Small intestine (tissue), 7 donors: ENCODE data around the gene MYH11. TPM values are rescaled to one million over a fixed set of nuclear protein-coding genes. Genes with fewer than 3 reads are reported as not detected.
"Not testable (repeated sequence)": the region's sequence is repeated elsewhere in the genome, so short reads cannot be mapped to it uniquely, and the experiment has no call there.

Experiments used
- DNase-seq, 2 donors: peaks; one replicate each; pipeline versions ENCODE4 v3.0.0 to v3.0.0-alpha.2; 2013
- FAIRE-seq: peaks from 2 replicates; lab custom pipeline; 2012; peaks lifted over from hg19 to GRCh38; lab: Jason Lieb, UNC
- H3K27ac ChIP-seq, 3 donors: one replicate each; pipeline ENCODE4 v1.5.1; 2013; ENCODE audit warnings: low read length in 2 of 3, mild to moderate bottlenecking in 2 of 3, control low read depth in 1 of 3, inconsistent platforms in 1 of 3, low read depth in 1 of 3, moderate library complexity in 1 of 3
- H3K27me3 ChIP-seq, 3 donors: one replicate each; pipeline ENCODE4 v1.6.1; 2013; ENCODE audit warnings: low read length in 3 of 3, inconsistent platforms in 1 of 3; ENCODE audit not compliant: control insufficient read depth in 3 of 3, insufficient read depth in 3 of 3
- H3K36me3 ChIP-seq, 3 donors: one replicate each; pipeline ENCODE4 v1.6.1; 2013; ENCODE audit warnings: low read length in 3 of 3, inconsistent platforms in 1 of 3, low read depth in 1 of 3, mild to moderate bottlenecking in 1 of 3, moderate library complexity in 1 of 3; ENCODE audit not compliant: control insufficient read depth in 3 of 3, insufficient read depth in 2 of 3
- H3K4me1 ChIP-seq, 3 donors: one replicate each; pipeline ENCODE4 v1.6.1; 2013; ENCODE audit warnings: low read length in 2 of 3, inconsistent platforms in 1 of 3, low read depth in 1 of 3, mild to moderate bottlenecking in 1 of 3, moderate library complexity in 1 of 3; ENCODE audit not compliant: control insufficient read depth in 3 of 3, insufficient read depth in 2 of 3
- H3K4me3 ChIP-seq, 3 donors: one replicate each; pipeline ENCODE4 v1.5.1; 2013; ENCODE audit warnings: low read length in 3 of 3, control low read depth in 1 of 3, inconsistent platforms in 1 of 3, low read depth in 1 of 3, mild to moderate bottlenecking in 1 of 3, moderate library complexity in 1 of 3
- H3K9me3 ChIP-seq, 2 donors: one replicate each; pipeline ENCODE4 v1.6.1; 2013; ENCODE audit warnings: low read depth in 1 of 2, low read length in 1 of 2; ENCODE audit not compliant: control insufficient read depth in 2 of 2, insufficient read depth in 1 of 2
- WGBS, 3 donors: extraction: QIAGEN DNeasy Blood & Tissue Kit; methylation state at CpG; one replicate each; pipeline ENCODE4 v1.1.7; 2013; 5-methylcytosine and 5-hydroxymethylcytosine counted together
- polyA plus RNA-seq, 4 donors: library from polyadenylated mRNA; stranded (reverse) in 3 of 4; unstranded in 1 of 4; fragments of 200-250 nt in 3 of 4; fragments of 120-200 nt in 1 of 4; gene quantifications; one replicate each; pipeline versions ENCODE4 v1.2.1 to v1.2.3, GENCODE V29; 2013
- donor health status: healthy with polysubstance abuse.
- donor health status: control.
- donor health status: control.
- donor health status: Bipolar disorder and iron deficiency.
- donor health status: healthy.

Gene MYH11
- polyA plus RNA-seq, 4 donors = 3.4 to 89.6 (median 22.3) TPM

DNA sequence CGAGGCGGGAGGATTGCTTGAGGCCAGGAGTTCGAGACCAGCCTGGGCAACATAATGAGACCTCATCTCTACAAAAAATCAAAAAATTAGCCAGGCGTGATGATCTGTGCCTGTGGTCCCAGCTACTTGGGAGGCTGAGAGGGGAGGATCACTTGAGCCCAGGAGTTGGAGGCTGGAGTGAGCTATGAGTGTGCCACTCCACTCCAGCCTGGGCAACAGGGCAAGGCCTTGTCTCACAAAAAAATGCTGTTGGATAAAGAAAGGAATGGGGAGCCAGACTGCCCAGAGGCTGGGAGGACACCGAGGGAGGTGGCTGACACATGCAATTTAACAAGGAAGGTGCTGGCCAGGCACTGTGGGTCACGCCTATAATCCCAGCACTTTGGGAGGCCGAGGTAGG lies 47.5 kb downstream of the MYH11 start:
- H3K4me3 ChIP-seq, H3K4me1 ChIP-seq, H3K27me3 ChIP-seq, FAIRE-seq, H3K27ac ChIP-seq, H3K9me3 ChIP-seq, DNase-seq, H3K36me3 ChIP-seq: not testable (repeated sequence)
- 69 to 82% (median 78%) methylated on average over 7 of the region's 7 CpGs for WGBS, 3 donors

DNA sequence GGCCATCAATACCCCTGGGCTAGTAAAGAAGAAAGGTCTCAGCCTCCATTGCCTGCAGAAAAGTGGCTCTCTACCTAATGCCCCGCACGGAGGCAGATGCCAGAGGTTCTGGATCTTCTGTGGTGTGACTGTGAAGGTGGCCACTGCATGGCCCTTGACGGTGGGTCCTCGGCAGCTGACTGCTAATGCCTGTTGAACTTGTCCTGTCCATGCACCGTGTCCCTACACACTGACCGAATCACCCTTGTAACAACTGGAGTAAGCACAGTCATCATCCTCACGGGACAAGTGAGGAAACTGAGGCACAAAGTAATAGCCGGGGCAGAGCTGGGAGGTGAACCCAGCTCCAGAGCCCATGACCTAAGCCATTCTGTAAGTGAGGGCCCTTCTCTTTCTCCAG lies 48.8 kb downstream of the MYH11 start:
- Histone ChIP-seq H3K27me3 (peaks cover 0 to 9% (median 0%) of the 10 kb centered on the region in 3 donors), H3K36me3 (no peaks in the 10 kb centered on the region), H3K27ac (peak overlapping the region in 1 of 3 donors; percentile 3), H3K4me1 (no peaks in the 10 kb centered on the region), H3K4me3 (no peak overlapping the region), H3K9me3 (peaks cover 0 to 2% of the 10 kb centered on the region in 2 donors)
- WGBS, 3 donors = 84 to 86% (median 85%) methylated on average over 8 of the region's 8 CpGs
- FAIRE-seq (no peak), DNase-seq (no peak)

DNA sequence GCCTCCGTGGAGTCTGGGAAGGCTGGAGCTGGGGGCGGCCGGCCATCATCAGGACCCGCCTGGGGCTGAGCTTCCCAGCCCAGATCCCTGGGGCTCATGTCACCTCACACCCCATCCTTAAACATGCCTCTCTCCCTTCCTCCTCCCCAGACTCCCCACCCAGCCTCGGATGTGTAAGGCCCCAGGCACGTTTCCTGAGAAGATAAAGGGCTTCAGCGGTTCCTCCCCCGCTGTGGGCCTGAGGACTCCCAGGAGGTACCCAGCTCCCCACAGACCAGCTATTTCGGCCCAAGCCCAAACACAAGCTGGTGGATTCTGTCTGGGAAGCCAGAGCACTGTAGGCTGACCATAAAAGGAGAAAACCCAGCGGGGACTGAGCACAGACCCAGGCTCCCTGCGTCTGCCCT lies 49.2 kb downstream of the MYH11 start:
- Histone ChIP-seq H3K27ac (peak overlapping the region in 1 of 3 donors; percentile 18), H3K9me3 (peaks cover 0 to 2% of the 10 kb centered on the region in 2 donors), H3K36me3 (no peaks in the 10 kb centered on the region), H3K4me1 (no peaks in the 10 kb centered on the region), H3K4me3 (no peak overlapping the region), H3K27me3 (peaks cover 0 to 9% (median 0%) of the 10 kb centered on the region in 3 donors)
- DNase-seq (no peak), FAIRE-seq (no peak)
- 44 to 60% (median 59%) methylated on average over 10 to 11 of the region's 11 CpGs for WGBS, 3 donors

DNA sequence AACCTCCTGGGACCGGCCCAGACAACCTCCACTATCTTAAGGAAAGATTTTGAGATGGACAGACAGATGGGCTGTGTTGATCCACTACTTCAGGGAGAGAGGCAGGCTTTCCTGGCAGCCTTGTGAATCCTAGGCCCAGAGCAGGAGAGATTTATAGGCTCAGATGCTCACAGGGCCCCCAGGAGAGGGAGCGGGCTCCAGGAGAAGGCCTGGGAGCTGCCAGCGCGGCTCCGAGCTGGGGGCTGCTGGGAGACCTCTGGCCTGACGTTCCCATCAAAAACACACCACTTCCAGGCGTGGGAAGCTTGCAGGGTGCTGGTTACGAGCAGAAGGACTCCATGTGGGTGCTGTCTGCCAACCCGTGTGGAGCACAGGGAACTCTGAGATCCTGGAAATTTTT lies 53.2 kb downstream of the MYH11 start:
- FAIRE-seq = no peak
- Histone ChIP-seq H3K4me1 (no peaks in the 10 kb centered on the region), H3K36me3 (no peaks in the 10 kb centered on the region), H3K4me3 (no peak overlapping the region), H3K27me3 (peaks cover 0 to 3% (median 0%) of the 10 kb centered on the region in 3 donors), H3K9me3 (no peaks in the 10 kb centered on the region), H3K27ac (no peak overlapping the region)
- WGBS, 3 donors = 72 to 84% (median 79%) methylated on average over 9 of the region's 9 CpGs
- no peak for DNase-seq

DNA sequence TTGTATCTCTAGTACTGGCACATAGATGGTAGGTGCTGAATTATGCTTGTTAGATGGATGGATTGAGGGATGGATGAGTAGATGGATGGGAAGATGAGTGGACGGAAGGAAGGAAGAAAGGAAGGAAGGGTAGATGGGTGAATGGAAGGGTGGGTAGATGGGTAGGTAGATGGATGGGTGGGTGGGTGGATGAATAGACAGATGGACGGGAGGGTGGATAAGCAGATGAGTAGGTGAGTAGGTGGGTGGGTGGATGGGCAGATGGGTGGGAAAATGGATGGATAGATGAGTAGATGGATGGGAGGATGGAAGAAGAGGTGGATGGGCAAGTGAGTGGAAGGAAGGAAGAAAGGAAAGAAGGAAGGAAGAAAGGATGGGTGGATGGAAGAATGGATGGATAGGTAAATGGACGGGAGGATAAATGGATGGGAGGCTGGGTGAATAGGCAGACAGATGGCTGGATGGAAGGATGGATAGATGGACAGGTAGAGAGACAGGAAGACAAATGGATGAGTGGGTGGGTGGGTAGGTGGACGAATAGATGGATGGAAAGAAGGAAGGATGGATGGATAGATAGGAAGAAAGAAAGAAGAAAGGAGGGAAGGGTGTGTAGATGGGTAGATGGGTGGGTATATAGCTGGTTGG lies 56.9 kb downstream of the MYH11 start:
- Histone ChIP-seq H3K4me3 (no peak overlapping the region), H3K27me3 (no peaks in the 10 kb centered on the region), H3K36me3 (no peaks in the 10 kb centered on the region), H3K9me3 (no peaks in the 10 kb centered on the region), H3K4me1 (no peaks in the 10 kb centered on the region), H3K27ac (no peak overlapping the region)
- 78 to 83% (median 82%) methylated on average over 4 of the region's 4 CpGs for WGBS, 3 donors
- no peak for FAIRE-seq
- DNase-seq = no peak

DNA sequence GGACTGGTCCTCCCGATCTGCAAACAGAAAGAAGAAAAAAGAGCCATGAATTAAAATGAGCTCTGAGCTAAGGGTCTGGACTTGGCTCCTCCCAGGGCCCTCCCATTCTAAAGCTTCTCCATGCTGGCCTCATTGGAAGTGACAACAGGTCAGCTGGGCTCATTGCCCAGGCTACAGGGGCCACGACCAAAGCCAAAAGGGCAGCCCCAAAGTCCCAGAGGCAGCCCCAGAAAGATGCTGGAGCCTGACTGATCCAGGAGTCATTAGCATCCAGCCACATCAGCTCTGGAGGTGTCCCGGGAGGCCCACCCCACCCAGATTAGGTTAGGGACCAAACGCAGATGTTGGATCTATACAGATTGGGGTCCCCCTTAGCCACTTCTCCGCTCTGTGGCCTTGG lies 58.2 kb downstream of the MYH11 start:
- WGBS, 3 donors = 73 to 80% (median 76%) methylated on average over 5 of the region's 5 CpGs
- Histone ChIP-seq H3K9me3 (no peaks in the 10 kb centered on the region), H3K27ac (no peak overlapping the region), H3K36me3 (no peaks in the 10 kb centered on the region), H3K27me3 (no peaks in the 10 kb centered on the region), H3K4me3 (no peak overlapping the region), H3K4me1 (no peaks in the 10 kb centered on the region)
- DNase-seq = no peak
- FAIRE-seq = no peak

DNA sequence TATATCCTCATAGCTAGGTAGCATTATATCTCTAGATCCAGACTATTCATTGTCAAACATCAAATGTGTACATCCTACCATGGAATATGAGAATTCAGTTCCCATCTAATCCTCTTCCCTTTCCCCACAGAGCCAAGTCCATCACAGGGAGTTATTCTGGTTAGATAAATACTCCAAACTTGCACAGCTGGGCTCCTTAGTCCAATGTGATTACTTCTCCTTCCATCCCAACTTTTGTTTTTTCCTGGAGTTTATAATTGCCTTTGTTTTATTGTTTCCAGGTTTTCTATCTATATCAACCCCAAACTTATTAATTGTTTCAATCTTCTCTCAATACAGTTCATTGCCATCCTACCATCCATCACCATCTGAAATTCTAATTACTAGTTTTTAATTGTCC lies 59.9 kb downstream of the MYH11 start:
- no peak overlapping the region for H3K27ac ChIP-seq
- H3K9me3 ChIP-seq = no peaks in the 10 kb centered on the region
- H3K36me3 ChIP-seq = no peaks in the 10 kb centered on the region
- no peaks in the 10 kb centered on the region for H3K4me1 ChIP-seq
- H3K27me3 ChIP-seq = no peaks in the 10 kb centered on the region
- H3K4me3 ChIP-seq = no peak overlapping the region
- FAIRE-seq = no peak
- no peak for DNase-seq

DNA sequence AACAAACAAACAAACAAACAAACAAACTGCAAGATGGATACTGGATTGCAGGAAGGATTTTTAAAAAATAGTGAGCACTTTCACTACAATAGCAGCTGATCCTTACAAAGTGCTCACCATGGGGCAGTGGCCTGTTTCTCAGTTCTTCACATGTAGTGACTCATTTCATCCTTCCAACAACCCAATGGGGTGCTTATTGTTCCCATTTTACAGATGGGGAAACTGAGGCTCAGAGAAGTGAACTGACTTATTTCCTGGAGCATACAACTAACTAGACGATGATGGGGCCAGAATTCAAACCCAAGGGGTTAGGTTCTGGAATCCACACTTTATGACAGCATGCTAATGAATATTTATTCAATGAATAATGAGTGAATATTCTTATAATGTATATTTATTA lies 61.2 kb downstream of the MYH11 start:
- 78 to 87% (median 86%) methylated on average over 1 of the region's 1 CpG for WGBS, 3 donors
- H3K36me3 ChIP-seq = no peaks in the 10 kb centered on the region
- FAIRE-seq (no peak), DNase-seq (no peak)
- no peak overlapping the region for H3K27ac ChIP-seq
- H3K9me3 ChIP-seq = no peaks in the 10 kb centered on the region
- H3K4me1 ChIP-seq = no peaks in the 10 kb centered on the region
- no peak overlapping the region for H3K4me3 ChIP-seq
- no peaks in the 10 kb centered on the region for H3K27me3 ChIP-seq

DNA sequence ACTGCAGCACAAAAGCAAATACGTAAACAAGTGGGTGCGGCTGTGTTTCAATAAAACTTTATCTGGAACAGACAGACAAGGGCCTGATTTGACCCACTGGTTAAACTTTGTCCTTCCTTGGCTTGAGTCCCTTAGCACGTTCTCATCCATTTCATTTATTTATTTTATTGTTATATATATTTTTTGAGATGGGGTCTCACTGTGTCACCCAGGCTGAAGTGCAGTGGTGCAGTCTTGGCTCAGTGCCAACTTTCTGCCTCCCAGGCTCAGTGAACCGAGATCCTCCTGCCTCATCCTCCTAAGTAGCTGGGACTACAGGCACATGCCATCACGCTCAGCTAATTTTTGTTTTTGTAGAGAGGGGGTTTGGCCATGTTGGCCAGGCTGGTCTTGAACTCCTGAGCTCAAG lies 64.3 kb downstream of the MYH11 start:
- FAIRE-seq = no peak
- H3K27ac ChIP-seq = no peak overlapping the region
- WGBS, 3 donors = 70 to 76% (median 75%) methylated on average over 5 of the region's 5 CpGs
- no peaks in the 10 kb centered on the region for H3K9me3 ChIP-seq
- no peaks in the 10 kb centered on the region for H3K36me3 ChIP-seq
- H3K4me3 ChIP-seq = no peak overlapping the region
- no peaks in the 10 kb centered on the region for H3K27me3 ChIP-seq
- H3K4me1 ChIP-seq = no peaks in the 10 kb centered on the region
- no peak for DNase-seq
